ENCODE data around the gene CSF2.
"Not testable (repeated sequence)": the region's sequence is repeated elsewhere in the genome, so short reads cannot be mapped to it uniquely, and the experiment has no call there.

The CSF2 gene

DNA sequence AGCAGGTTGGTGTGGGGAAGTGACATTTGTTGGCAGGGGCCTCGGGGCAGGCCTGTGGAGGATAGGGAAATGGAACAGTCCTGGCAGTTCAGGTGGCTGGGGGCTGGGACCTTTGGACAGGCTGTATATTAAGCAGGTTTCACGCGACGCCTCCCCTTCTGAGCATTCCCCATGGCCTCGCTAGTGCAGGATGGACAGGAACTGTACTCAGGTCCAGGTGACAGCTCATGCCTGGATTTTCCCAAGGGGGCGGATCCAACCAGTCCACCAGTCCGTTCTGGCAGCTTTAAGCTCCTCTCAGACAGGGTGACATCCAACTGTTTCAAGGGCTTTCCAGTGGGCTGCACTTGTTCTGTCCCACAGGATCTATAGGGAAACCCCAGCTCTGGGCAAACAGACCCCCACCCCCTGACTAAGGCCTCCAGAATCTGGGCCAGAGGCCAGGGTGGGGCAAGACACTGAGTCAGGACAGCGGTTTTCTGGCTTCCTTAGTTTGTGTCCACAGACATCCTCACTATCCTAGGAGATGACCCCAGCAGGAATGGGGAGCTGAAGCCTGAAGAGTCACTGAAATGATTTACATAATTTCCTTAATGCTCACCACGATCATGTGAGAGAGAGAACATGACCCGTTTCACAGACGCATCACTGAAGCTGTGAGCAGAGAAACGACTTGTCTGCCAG is 20.9 kb downstream of the CSF2 start:
- no peak for DNase-seq

DNA sequence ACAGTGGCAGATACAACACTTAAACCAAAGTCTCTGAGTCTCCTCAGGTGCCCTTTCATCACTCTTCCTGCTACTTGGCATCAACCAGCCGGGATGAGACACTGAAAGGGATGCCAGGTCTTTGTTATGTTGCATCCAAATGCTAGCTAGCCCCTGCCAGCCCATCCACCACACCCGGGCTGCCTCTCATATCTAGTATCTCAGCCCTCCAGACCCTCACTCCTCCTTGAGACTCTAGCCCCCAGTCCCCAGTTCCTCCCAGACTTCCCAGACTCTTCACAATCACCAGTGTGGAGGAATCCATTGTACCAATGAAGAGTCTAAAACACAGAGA is 21.5 kb downstream of the CSF2 start:
- no peak for DNase-seq

GRCh38 chr5:132095424-132095972 is 21.9 kb downstream of the CSF2 start:
- DNase-seq = no peak

DNA sequence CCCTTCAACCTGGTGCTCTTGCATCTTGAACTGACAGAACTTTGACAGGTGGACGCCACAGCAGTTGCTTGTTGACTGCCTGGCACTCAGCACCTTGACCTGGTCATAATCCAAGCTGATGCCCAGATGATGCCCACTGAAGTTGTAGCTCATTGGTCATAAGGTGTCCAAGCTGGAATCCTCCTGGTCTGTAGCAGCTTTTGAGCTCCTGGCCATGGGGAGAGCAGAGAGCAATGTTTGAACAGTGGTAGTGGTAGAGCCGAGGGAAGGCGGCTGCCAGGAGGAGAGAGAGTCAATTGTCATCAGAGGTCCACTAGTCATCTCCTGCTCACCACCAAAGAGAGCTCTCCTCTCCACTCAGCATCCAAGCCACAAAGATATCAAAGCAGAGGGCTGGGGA is 23.3 kb downstream of the CSF2 start:
- no peak for DNase-seq

DNA sequence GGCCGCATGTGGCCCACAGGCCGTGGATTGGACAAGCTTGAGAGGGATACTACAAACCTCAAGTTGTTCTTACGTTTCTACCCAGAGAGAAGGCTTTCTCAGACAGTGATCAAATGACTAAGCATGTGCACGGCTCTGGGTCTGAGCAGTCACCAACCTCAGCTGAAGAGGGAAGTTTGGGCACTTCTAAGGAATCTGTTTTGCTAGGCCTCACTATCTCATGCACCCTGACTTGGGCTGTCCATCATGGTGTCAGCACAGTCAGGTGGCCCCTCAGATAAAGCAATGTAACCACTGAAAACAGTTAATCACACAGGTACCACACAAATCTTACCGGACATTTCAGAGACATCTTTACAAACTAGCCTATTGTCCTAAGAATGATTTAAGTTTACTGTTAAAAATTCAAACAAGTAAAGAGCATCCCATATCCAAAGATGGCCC is 24.6 kb downstream of the CSF2 start:
- DNase-seq = no peak

- no peak for DNase-seq
These were observed 25.0 kb downstream of the CSF2 start for GRCh38 chr5:132098621-132099020.

GRCh38 chr5:132099076-132099748 is 25.6 kb downstream of the CSF2 start:
- DNase-seq = peak; percentile 62

- no peak for DNase-seq
These were observed 26.3 kb downstream of the CSF2 start for GRCh38 chr5:132099905-132100304.

DNA sequence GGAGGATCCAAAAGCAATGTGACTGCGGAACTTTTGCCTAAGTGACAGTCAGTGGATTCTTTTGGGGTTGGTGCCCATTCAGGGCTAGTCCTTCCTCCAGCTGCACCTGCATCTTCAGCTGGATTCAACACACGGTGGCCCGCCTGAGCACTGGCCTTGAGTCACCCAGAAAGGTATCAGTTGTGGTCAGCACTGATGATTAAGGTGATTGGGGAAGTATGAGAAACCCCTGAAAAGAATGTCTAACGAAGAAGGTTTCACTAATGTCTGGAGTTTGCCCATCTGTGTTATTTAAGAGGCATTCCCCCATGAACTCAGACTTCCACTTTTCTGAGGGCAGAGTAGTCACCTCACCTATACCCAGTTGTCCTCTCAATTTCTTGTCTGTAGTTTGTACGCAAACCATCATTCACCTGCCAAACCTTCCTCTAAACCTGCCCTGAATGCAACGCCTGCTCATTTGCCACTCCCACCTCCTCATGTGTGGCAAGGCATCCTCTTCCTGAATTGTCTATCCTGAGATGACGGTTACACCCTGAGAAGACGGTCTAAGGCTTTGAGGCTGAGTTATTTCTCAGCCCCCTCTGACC is 27.2 kb downstream of the CSF2 start:
- DNase-seq = peak; percentile 54

- no peak for DNase-seq
These were observed 27.8 kb downstream of the CSF2 start for GRCh38 chr5:132101385-132101880.

- peak; percentile 69 for DNase-seq
These were observed 28.6 kb downstream of the CSF2 start for GRCh38 chr5:132102101-132102701.

GRCh38 chr5:132102944-132103331 is 29.3 kb downstream of the CSF2 start:
- DNase-seq = no peak

GRCh38 chr5:132103332-132103951 is 29.9 kb downstream of the CSF2 start:
- peak; percentile 89 for DNase-seq

DNA sequence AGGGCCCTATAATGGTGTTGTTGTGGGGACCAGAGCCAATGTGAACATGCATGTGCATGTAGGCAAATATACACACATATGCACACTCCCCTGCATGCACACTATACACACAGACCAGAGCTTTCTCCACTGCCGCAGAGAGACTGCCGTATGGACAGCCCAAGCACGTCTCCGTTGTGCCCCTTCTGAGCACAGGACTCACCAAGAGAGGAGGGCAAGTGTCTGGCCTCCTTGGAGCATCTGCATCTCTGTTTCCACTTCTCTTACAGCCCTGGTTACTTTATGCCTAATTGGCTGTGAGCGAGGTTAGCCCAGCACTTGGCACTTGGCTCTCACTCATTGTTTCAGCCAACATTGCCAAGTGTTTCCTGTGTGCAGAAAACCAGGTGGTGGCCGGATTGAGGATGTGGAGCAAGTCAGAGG is 30.4 kb downstream of the CSF2 start:
- DNase-seq = peak; percentile 19

GRCh38 chr5:132104556-132104955 is 31.0 kb downstream of the CSF2 start:
- DNase-seq = no peak

GRCh38 chr5:132105688-132106087 is 32.1 kb downstream of the CSF2 start:
- no peak for DNase-seq

DNA sequence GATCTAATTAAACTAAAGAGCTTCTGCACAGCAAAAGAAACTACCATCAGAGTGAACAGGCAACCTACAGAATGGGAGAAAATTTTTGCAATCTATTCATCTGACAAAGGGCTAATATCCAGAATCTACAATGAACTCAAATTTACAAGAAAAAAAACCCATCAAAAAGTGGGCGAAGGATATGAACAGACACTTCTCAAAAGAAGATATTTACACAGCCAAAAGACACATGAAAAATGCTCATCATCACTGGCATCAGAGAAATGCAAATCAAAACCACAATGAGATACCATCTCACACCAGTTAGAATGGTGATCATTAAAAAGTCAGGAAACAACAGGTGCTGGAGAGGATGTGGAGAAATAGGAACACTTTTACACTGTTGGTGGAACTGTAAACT is 34.9 kb downstream of the CSF2 start:
- peak; percentile 14 for DNase-seq

DNA sequence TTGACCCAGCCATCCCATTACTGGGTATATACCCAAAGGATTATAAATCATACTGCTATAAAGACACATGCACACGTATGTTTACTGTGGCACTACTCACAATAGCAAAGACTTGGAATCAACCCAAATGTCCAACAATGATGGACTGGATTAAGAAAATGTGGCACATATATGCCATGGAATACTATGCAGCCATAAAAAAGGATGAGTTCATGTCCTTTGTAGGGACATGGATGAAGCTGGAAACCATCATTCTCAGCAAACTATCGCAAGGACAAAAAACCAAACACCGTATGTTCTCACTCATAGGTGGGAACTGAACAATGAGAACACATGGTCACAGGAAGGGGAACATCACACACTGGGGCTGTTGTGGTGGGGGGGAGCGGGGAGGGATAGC is 35.4 kb downstream of the CSF2 start:
- not testable (repeated sequence) for DNase-seq

GRCh38 chr5:132109494-132110053 is 36.0 kb downstream of the CSF2 start:
- no peak for DNase-seq

- no peak for DNase-seq
These were observed 36.6 kb downstream of the CSF2 start for GRCh38 chr5:132110195-132110594.

GRCh38 chr5:132110930-132111329 is 37.3 kb downstream of the CSF2 start:
- peak; percentile 11 for DNase-seq

DNA sequence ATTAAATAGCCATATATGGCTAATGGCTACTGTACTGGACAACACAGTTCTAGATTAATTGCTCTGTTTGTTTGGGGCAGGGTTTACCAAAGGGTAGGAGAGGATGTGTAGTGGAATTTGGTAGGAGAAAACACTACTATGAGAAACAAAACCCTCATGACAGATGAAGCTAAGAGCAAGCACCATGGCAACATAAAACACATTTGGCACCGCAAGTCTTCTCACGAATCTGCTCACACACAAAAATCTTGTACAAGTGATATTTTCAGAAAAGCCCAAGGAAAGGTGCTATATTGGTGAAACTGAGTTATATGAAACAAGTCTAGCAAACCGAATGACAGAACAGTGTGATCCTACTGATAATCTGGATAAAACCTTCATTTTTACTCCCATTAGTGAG is 38.5 kb downstream of the CSF2 start:
- no peak for DNase-seq
